Heart left ventricle (tissue), 13 donors: Measurements from ENCODE around the gene NUP50.

Source experiments
- CTCF ChIP-seq, 12 donors: fragments of 200-600 bp; sonication (generic) in 4 of 12; IDR thresholded peaks; one replicate each; pipeline versions ENCODE4 v1.5.0 to v1.8.0; 2018 to 2022; ENCODE audit warnings: antibody characterized with exemption in 12 of 12, mild to moderate bottlenecking in 5 of 12
- POLR2A ChIP-seq, 2 donors: fragments of 450-650 bp; IDR thresholded peaks; one replicate each; pipeline ENCODE4 v1.6.1; 2017; ENCODE audit warnings: antibody characterized with exemption in 2 of 2, mild to moderate bottlenecking in 2 of 2, moderate library complexity in 2 of 2
- donor health status: ischemic (EF 13 %, LVEDD 7.1; RV severe dilation, severe dysfunction).
- donor health status: DM: no; HTN: yes; CAD: no.
- donor health status: DM: no; HTN: no; CAD: no.
- donor health status: ischemic (EF 25% LVEDD 6.9; RV normal size, moderate dysfunction).
- donor health status: ischemic (EF 25% LVEDD 5.7; RV mildly dilated, moderate dysfunction).
- donor health status: ischemic (EF 35%, LVEDD 5.7; RV mildly dilated, moderate dysfunction).
- donor health status: nonischemic (EF 11% LVEDD 7.7; RV severe dilation, severe dysfunction).
- donor health status: DM: yes; HTN: yes; CAD: no.
- donor health status: PGD.
- donor health status: ischemic (EF 29% LVEDD 5.4; RV normal size, mild dysfunction).
- donor health status: nonischemic (EF 23%, LVEDD 6.1; RV moderate dilation, normal function).

GRCh38 chr22:45204241-45204640, 40.5 kb downstream of the NUP50 start:
- no peak for TF ChIP-seq CTCF (IDR thresholded peaks at IDR 0.05)
- no peak for TF ChIP-seq POLR2A (IDR thresholded peaks at IDR 0.05)
